Right lung (tissue), 5 donors: ENCODE results near the gene DHH. TPM values are rescaled to one million over a fixed set of nuclear protein-coding genes. Genes with fewer than 3 reads are reported as not detected.
"Not testable (repeated sequence)": the region's sequence is repeated elsewhere in the genome, so short reads cannot be mapped to it uniquely, and the experiment has no call there.

Experiments
- DNase-seq, 2 donors: peaks; one replicate each; pipeline ENCODE4 v3.0.0-alpha.2; 2013
- polyA plus RNA-seq, 5 donors: library from polyadenylated mRNA; unstranded; fragments of 120-200 nt; gene quantifications; one replicate each; pipeline versions ENCODE4 v1.2.1 to v1.2.3, GENCODE V29; 2013; ENCODE audit warnings: inconsistent platforms in 1 of 5, low replicate concordance in 1 of 5; ENCODE audit not compliant: insufficient read length in 5 of 5, insufficient read depth in 1 of 5

DHH gene
- polyA plus RNA-seq, 5 donors = 0.51 to 1.2 (median 0.60) TPM

- no peak for DNase-seq
Observed at GRCh38 chr12:49070971-49071370, 23.6 kb downstream of the DHH start.

GRCh38 chr12:49069507-49070346 lies 24.9 kb downstream of the DHH start, which contains the start of gene RHEBL1:
RHEBL1 (minus strand) TSS chr12:49069979; CDS start chr12:49069785, 194 bp downstream.
- peak; percentile 96 to 97 for DNase-seq

DNA sequence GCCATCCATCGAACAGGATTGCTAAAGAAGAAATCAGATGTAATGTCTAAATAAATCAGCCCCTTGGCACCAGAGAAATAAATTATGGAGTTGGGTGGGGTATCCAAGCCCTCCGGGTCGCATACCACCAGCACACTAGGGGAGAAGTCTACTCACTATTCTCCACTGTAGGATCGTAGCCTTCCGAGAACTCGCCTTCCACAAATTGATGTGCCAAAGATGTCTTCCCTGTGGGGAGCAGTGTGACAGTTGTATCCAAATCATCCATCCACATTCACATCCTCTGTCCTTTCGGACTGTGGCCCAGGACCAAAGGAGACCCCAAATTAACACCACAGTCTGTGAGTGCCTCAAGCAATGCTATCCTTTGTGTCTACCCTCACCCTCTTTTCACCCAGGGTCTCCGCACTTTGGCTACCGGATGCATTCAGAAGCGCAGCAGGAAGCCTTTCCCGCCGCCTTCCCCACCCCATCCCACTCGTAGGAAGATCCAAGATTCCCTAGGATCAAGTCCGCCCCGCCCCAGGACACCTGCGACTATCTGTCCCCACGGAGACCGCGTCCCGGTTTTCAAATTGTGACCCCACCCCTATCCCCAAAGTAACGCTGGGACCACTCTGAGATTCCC lies 25.6 kb downstream of the DHH start:
- no peak for DNase-seq

- no peak for DNase-seq
Observed at GRCh38 chr12:49066120-49066519, 28.5 kb downstream of the DHH start.

GRCh38 chr12:49064767-49065152 lies 29.8 kb downstream of the DHH start:
- no peak for DNase-seq

DNA sequence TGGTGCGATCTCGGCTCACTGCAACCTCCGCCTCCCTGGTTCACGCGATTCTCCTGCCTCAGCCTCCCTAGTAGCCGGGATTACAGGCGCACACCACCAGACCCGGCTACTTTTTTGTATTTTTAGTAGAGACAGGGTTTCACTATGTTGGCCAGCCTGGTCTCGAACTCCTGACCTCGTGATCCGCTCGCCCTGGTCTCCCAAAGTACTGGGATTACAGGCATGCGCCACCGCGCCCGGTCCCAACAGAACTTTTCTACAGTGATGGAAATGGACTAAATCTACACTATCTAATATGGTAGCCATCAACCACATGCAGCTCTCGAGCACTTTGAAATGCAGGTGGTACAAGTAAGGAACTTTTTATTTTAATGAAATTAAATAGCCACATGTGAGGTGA lies 32.7 kb downstream of the DHH start:
- DNase-seq = not testable (repeated sequence)

DNA sequence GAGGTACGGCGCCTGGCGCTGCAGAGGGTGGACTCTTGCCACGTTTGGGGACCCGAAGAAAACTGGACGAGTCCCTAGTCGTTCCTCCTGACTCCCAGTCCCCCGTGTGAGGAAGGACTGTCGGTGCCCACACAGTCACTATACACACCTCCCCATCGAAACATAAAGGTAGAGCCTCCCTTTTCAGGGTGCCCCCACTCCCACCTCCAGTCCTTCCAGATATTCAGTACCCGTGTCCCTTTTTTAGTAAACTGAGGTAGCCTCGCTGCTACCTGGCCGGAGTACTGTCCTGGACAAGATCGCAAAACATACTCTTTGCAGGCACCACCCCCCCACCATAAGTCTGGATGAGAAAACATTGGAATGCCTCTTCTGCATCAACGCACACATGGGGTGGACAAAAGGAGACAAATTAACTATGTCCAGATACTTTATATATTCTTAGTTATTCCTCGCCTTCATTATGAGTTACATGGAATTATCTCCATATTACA lies 33.4 kb downstream of the DHH start:
- no peak for DNase-seq

GRCh38 chr12:49060237-49061156 lies 34.1 kb downstream of the DHH start, which contains the start of gene KMT2D:
KMT2D (minus strand) TSS chr12:49060794; CDS start chr12:49055324, 5,470 bp downstream.
- peak; percentile 94 to 97 for DNase-seq

- DNase-seq = peak in 1 of 2 donors; percentile 17
Observed at GRCh38 chr12:49059299-49060171, 35.1 kb downstream of the DHH start.

DNA sequence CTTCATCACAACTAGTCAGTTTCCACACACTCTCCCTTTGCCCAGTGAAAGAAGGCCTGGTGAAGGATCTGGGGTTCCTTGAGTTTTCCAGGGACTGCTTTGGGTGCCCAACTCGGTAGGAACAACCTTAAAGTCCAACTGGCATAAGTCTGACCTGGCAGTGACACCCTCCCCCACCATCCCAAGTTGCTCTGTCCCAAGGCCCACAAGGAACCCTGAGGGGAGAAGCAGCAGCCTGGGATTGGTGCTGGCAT lies 35.6 kb downstream of the DHH start:
- no peak for DNase-seq

GRCh38 chr12:49058366-49059044 lies 36.1 kb downstream of the DHH start:
- no peak for DNase-seq

- DNase-seq = peak in 1 of 2 donors; percentile 26
Observed at GRCh38 chr12:49057888-49058287, 36.7 kb downstream of the DHH start.

- DNase-seq = peak in 1 of 2 donors; percentile 26
Observed at GRCh38 chr12:49055978-49056754, 38.4 kb downstream of the DHH start.

- no peak for DNase-seq
Observed at GRCh38 chr12:49055092-49055491, 39.5 kb downstream of the DHH start.

DNA sequence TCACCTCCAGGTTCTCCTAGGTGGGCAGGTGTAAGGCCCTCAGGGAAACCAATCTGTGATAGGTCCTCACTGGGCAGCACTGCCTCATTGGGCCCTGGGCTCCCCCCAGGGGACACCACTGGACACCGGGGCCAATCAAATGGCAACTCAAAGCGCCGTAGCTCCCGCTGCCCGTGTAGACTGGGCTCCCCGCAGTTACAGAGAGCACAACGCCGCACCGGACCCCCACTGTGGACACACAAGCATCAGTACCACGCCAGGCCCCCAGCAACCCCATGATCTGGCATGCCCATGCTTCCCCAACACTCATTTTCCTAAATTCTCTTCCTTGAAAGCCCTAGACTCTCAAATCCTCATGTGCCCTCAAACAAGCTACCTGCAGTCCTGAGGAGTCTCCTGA lies 40.1 kb downstream of the DHH start:
- DNase-seq = no peak

- no peak for DNase-seq
Observed at GRCh38 chr12:49054096-49054495, 40.5 kb downstream of the DHH start.

- DNase-seq = no peak
Observed at GRCh38 chr12:49052451-49053208, 42.0 kb downstream of the DHH start.

- no peak for DNase-seq
Observed at GRCh38 chr12:49051777-49052438, 42.7 kb downstream of the DHH start.
